ENCODE results near the gene SYTL3. TPM values are rescaled to one million over a fixed set of nuclear protein-coding genes. Genes with fewer than 3 reads are reported as not detected.

Gene SYTL3
- polyA plus RNA-seq, 1 donor (not counting 4 experiments of a cell fraction or from before 2014, with no cell fraction given) = 1.4 TPM

DNA sequence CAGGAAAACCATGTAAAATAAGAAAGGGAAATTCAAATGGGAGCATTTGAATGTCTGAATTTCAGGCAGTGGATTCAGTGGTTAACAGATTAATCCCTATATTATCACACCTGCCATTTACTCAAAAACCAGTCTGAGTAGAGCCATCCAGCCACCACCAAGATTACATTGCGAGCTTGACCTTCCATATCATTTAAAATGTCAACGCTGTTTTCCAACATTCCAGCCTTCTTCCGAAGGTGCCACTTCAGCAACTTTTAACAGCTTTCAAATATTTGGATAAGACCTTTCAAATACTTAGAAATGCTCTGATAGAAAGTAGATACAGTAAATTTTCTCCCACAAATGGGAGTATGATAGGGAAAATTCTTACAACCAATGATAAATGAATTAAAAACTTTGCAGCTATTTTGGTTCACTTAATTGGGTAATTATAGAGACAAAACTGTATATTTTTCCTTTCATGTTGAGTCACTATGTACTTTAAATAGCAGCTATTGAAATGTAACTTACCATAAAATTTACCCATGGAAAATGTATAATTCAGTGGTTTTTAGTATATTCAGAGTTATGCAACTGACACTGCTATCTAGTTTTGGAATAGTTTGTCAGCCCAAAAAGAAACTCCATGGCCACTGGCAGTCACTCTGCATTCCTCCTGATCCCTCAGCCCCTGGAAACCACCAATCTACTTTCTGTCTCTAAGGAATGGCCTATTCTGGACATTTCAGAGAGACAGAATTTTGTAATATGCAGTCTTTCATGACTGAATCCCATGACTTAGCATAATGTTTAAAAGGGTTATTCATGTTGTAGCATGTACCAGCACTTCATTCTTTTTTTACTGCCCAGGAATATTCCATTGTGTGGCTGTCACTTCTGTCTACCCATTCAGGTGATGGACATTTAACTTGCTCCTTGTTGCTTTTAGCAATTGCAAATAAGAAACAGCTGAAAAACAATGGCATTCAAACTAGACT lies 147.8 kb downstream of the SYTL3 start:
- peaks cover 63% of the 10 kb centered on the region for H3K4me1 ChIP-seq (ENCODE audit: control insufficient read depth, extremely low read depth, insufficient read depth, low read length)
- DNase-seq (ENCODE audit: low read depth, low spot score) = no peak
- H3K27ac ChIP-seq (ENCODE audit: control insufficient read depth, insufficient read depth, low read length) = peak overlapping the region; percentile 50
- H3K9me1 ChIP-seq (ENCODE audit: control insufficient read depth, extremely low read depth, insufficient read depth, low read length) = peaks cover 12% of the 10 kb centered on the region
- H4K20me1 ChIP-seq (ENCODE audit: control insufficient read depth, extremely low read depth, insufficient read depth, low read length) = peaks cover 67% of the 10 kb centered on the region
- peaks cover 8 to 25% of the 10 kb centered on the region in 2 experiments for H3K36me3 ChIP-seq (ENCODE audit: control insufficient read depth in 2 of 2, extremely low read depth in 1 of 2, insufficient read depth in 2 of 2, low read length in 2 of 2)
- no peak for FAIRE-seq
- TF ChIP-seq EZH2 (IDR thresholded peaks at IDR 0.05; ENCODE audit: low read length) = no peak
- peak overlapping the region; percentile 6 for H3K4me2 ChIP-seq (ENCODE audit: control insufficient read depth, extremely low read depth, insufficient read depth, low read depth, low read length)
- no peak overlapping the region for H2AFZ ChIP-seq (ENCODE audit: control insufficient read depth, low read length)
- no peak overlapping the region for H3K4me3 ChIP-seq (ENCODE audit: control insufficient read depth in 2 of 3, extremely low read depth in 1 of 3, insufficient read depth in 2 of 3, low read depth in 1 of 3, low read length in 3 of 3)
- H3K9me3 ChIP-seq (ENCODE audit: control insufficient read depth, low read depth, low read length) = no peaks in the 10 kb centered on the region
- H3K79me2 ChIP-seq (ENCODE audit: control insufficient read depth, insufficient read depth, low read length) = peaks cover 99% of the 10 kb centered on the region
- no peaks in the 10 kb centered on the region for H3K27me3 ChIP-seq (ENCODE audit: control insufficient read depth, extremely low read depth, insufficient read depth, low read length)
- dilution Hi-C loops (cut with MboI; ENCODE audit: extremely low pct_ligation_motif_present, low sequenced_read_pairs) = no loop called here
- H3K9ac ChIP-seq (ENCODE audit: control insufficient read depth, extremely low read depth, insufficient read depth, low read length) = no peak overlapping the region

DNA sequence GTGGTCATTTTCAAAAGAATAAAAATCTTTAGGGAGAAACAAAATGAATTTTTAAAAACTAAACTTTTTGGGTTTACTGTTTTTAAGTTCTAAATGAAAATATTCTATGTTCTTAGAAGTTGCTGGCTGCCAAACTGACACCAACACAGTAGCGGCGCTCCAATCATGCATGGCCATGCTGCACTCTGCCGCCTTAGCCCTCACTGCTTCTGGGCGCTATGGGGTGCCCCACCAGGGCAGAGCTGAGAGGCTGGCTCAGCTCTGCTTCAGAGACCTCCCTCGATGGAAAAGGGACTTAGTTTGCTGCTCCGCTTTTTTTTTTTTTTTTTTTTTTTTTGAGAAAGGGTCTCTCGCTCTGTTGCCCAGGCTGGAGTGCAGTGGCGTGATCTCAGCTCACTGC lies 148.5 kb downstream of the SYTL3 start:
- H3K4me1 ChIP-seq (ENCODE audit: control insufficient read depth, extremely low read depth, insufficient read depth, low read length) = peaks cover 65% of the 10 kb centered on the region
- H3K9me3 ChIP-seq (ENCODE audit: control insufficient read depth, low read depth, low read length) = no peaks in the 10 kb centered on the region
- TF ChIP-seq, protein P1, sequence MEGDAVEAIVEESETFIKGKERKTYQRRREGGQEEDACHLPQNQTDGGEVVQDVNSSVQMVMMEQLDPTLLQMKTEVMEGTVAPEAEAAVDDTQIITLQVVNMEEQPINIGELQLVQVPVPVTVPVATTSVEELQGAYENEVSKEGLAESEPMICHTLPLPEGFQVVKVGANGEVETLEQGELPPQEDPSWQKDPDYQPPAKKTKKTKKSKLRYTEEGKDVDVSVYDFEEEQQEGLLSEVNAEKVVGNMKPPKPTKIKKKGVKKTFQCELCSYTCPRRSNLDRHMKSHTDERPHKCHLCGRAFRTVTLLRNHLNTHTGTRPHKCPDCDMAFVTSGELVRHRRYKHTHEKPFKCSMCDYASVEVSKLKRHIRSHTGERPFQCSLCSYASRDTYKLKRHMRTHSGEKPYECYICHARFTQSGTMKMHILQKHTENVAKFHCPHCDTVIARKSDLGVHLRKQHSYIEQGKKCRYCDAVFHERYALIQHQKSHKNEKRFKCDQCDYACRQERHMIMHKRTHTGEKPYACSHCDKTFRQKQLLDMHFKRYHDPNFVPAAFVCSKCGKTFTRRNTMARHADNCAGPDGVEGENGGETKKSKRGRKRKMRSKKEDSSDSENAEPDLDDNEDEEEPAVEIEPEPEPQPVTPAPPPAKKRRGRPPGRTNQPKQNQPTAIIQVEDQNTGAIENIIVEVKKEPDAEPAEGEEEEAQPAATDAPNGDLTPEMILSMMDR (optimal IDR thresholded peaks at IDR 0.05 in 1 of 3, IDR thresholded peaks at IDR 0.05 in 1 of 3, conservative IDR thresholded peaks at IDR 0.05 in 1 of 3; ENCODE audit: extremely low read depth in 1 of 3, insufficient read depth in 2 of 3, low read length in 3 of 3) = no peak
- no peak for TF ChIP-seq EZH2 (IDR thresholded peaks at IDR 0.05; ENCODE audit: low read length)
- peaks cover 12% of the 10 kb centered on the region for H3K9me1 ChIP-seq (ENCODE audit: control insufficient read depth, extremely low read depth, insufficient read depth, low read length)
- DNase-seq (ENCODE audit: low read depth, low spot score) (no peak), FAIRE-seq (no peak)
- H4K20me1 ChIP-seq (ENCODE audit: control insufficient read depth, extremely low read depth, insufficient read depth, low read length) = peaks cover 67% of the 10 kb centered on the region
- H3K27me3 ChIP-seq (ENCODE audit: control insufficient read depth, extremely low read depth, insufficient read depth, low read length) = no peaks in the 10 kb centered on the region
- no peak overlapping the region for H3K9ac ChIP-seq (ENCODE audit: control insufficient read depth, extremely low read depth, insufficient read depth, low read length)
- H3K79me2 ChIP-seq (ENCODE audit: control insufficient read depth, insufficient read depth, low read length) = peaks cover 99% of the 10 kb centered on the region
- H3K4me2 ChIP-seq (ENCODE audit: control insufficient read depth, extremely low read depth, insufficient read depth, low read depth, low read length) = no peak overlapping the region
- no peak overlapping the region for H3K4me3 ChIP-seq (ENCODE audit: control insufficient read depth in 2 of 3, extremely low read depth in 1 of 3, insufficient read depth in 2 of 3, low read depth in 1 of 3, low read length in 3 of 3)
- H3K36me3 ChIP-seq (ENCODE audit: control insufficient read depth in 2 of 2, extremely low read depth in 1 of 2, insufficient read depth in 2 of 2, low read length in 2 of 2) = peaks cover 8 to 31% of the 10 kb centered on the region in 2 experiments
- H2AFZ ChIP-seq (ENCODE audit: control insufficient read depth, low read length) = no peak overlapping the region
- H3K27ac ChIP-seq (ENCODE audit: control insufficient read depth, insufficient read depth, low read length) = no peak overlapping the region
- dilution Hi-C loops (cut with MboI; ENCODE audit: extremely low pct_ligation_motif_present, low sequenced_read_pairs) = no loop called here

All from keratinocyte (primary cell).